ENCODE measurements around the gene ADGRG3. TPM values are rescaled to one million over a fixed set of nuclear protein-coding genes. Genes with fewer than 3 reads are reported as not detected.

ADGRG3 gene
- total RNA-seq, 1 donor from 2014 or later, result not detected

GRCh38 chr16:57656342-57656955 is 11.7 kb upstream of the ADGRG3 start:
- Histone ChIP-seq H3K9me3 (ENCODE audit: low read depth) (no peaks in the 10 kb centered on the region), H2AFZ (replicated peaks) (no peak overlapping the region), H3K9ac (no peak overlapping the region), H3K4me1 (peaks cover 9% of the 10 kb centered on the region), H3K27ac (no peak overlapping the region), H3K36me3 (no peaks in the 10 kb centered on the region), H3K4me2 (no peak overlapping the region), H3K27me3 (no peaks in the 10 kb centered on the region), H4K20me1 (ENCODE audit: low read depth) (no peaks in the 10 kb centered on the region), H3K79me2 (ENCODE audit: low read depth) (no peaks in the 10 kb centered on the region), H3K4me3 (no peak overlapping the region), H3F3A (ENCODE audit: low read depth) (no peaks in the 10 kb centered on the region)
- TF ChIP-seq, protein P1, sequence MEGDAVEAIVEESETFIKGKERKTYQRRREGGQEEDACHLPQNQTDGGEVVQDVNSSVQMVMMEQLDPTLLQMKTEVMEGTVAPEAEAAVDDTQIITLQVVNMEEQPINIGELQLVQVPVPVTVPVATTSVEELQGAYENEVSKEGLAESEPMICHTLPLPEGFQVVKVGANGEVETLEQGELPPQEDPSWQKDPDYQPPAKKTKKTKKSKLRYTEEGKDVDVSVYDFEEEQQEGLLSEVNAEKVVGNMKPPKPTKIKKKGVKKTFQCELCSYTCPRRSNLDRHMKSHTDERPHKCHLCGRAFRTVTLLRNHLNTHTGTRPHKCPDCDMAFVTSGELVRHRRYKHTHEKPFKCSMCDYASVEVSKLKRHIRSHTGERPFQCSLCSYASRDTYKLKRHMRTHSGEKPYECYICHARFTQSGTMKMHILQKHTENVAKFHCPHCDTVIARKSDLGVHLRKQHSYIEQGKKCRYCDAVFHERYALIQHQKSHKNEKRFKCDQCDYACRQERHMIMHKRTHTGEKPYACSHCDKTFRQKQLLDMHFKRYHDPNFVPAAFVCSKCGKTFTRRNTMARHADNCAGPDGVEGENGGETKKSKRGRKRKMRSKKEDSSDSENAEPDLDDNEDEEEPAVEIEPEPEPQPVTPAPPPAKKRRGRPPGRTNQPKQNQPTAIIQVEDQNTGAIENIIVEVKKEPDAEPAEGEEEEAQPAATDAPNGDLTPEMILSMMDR (IDR thresholded peaks at IDR 0.05), result no peak
- Mint-ChIP-seq H3K4me1 (peaks cover 12% of the 10 kb centered on the region), H3K36me3 (peaks cover 3% of the 10 kb centered on the region), H3K27me3 (ENCODE audit: insufficient read depth, low read depth) (peaks cover 5% of the 10 kb centered on the region), H3K9me3 (no peaks in the 10 kb centered on the region), H3K4me3 (no peak overlapping the region), H3K27ac (no peak overlapping the region)
- no peak for DNase-seq (ENCODE audit: low spot score)

DNA sequence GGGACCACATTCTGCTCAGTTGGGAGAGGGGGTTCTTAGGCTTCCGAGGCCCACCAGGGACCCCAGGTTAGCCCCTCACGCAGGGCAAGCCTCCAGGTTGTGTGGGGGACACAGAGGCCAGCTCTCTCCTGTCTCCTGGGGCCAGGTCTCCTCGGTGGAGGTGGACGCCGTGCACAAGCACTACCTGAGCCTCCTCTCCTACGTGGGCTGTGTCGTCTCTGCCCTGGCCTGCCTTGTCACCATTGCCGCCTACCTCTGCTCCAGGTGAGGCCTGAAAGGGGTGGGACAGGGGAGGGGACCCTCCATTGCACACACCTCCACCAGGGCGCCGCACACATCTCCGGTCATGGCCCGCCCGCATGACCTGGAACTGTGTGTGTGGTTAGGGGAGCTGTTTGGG is 10.9 kb upstream of the ADGRG3 start:
- H3K4me3 Mint-ChIP-seq, result no peak overlapping the region
- peaks cover 7% of the 10 kb centered on the region for H3K27me3 Mint-ChIP-seq (ENCODE audit: insufficient read depth, low read depth)
- H3K27ac Mint-ChIP-seq, result no peak overlapping the region
- no peak for DNase-seq (ENCODE audit: low spot score)
- TF ChIP-seq, protein P1 (IDR thresholded peaks at IDR 0.05), result no peak
- TF ChIP-seq EZH2phosphoT487 (IDR thresholded peaks at IDR 0.05), result no peak
- TF ChIP-seq EZH2 (IDR thresholded peaks at IDR 0.05), result no peak
- no peaks in the 10 kb centered on the region for H3K9me3 Mint-ChIP-seq
- no peaks in the 10 kb centered on the region for H3K9me3 ChIP-seq (ENCODE audit: low read depth)
- H3K36me3 Mint-ChIP-seq, result peaks cover 4% of the 10 kb centered on the region
- peaks cover 9% of the 10 kb centered on the region for H3K4me1 Mint-ChIP-seq
- no peaks in the 10 kb centered on the region for H3F3A ChIP-seq (ENCODE audit: low read depth)
- no peak overlapping the region for H2AFZ ChIP-seq (replicated peaks)
- H3K4me2 ChIP-seq, result no peak overlapping the region
- H3K4me1 ChIP-seq, result peaks cover 9% of the 10 kb centered on the region
- no peaks in the 10 kb centered on the region for H3K79me2 ChIP-seq (ENCODE audit: low read depth)
- no peaks in the 10 kb centered on the region for H3K36me3 ChIP-seq
- no peaks in the 10 kb centered on the region for H4K20me1 ChIP-seq (ENCODE audit: low read depth)
- H3K9ac ChIP-seq, result no peak overlapping the region
- no peak overlapping the region for H3K27ac ChIP-seq
- H3K4me3 ChIP-seq, result no peak overlapping the region
- no peaks in the 10 kb centered on the region for H3K27me3 ChIP-seq

DNA sequence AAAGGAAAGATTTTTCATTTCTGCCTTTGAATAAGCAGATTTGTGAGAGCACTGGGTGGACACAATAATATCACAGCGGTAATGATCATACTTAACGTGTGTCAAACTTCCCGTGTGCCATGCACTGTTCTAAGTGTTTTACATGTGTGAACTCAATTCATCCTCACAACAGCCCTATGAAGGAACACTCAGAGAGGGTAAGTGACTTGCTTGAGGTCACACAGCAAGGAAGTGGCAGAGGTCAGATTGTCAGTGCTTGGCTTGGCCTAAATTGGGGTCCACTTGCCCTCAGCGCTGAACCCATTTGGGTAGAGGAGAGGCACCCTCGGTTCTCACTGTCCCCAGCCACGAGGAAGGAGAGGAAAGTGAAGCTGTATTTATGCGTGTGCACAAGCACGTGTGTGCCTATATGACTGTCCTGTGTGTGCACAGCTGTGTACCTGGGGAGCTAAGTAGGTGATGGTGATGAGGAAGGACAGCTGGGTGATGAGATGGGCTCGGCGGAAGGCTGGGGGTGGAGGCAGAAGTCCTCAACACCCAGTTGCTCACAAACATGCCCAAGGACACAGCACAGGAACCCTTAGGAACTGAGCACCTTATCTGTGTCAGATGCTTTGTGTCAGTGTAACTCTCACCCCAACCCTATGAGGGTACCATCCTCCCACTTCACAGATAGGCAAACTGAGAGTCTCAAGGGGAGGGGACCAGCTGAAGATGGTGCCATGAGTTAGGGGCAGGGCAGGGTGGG is 9.8 kb upstream of the ADGRG3 start:
- no peaks in the 10 kb centered on the region for H3K9me3 Mint-ChIP-seq
- Histone ChIP-seq H3K36me3 (no peaks in the 10 kb centered on the region), H3F3A (ENCODE audit: low read depth) (no peaks in the 10 kb centered on the region), H3K79me2 (ENCODE audit: low read depth) (no peaks in the 10 kb centered on the region), H3K4me2 (no peak overlapping the region), H4K20me1 (ENCODE audit: low read depth) (no peaks in the 10 kb centered on the region), H3K9ac (no peak overlapping the region), H3K27ac (no peak overlapping the region), H2AFZ (replicated peaks) (no peak overlapping the region), H3K4me3 (no peak overlapping the region), H3K4me1 (peaks cover 3% of the 10 kb centered on the region), H3K9me3 (ENCODE audit: low read depth) (no peaks in the 10 kb centered on the region), H3K27me3 (no peaks in the 10 kb centered on the region)
- H3K36me3 Mint-ChIP-seq, result peaks cover 4% of the 10 kb centered on the region
- TF ChIP-seq EZH2phosphoT487 (IDR thresholded peaks at IDR 0.05) (no peak), EZH2 (IDR thresholded peaks at IDR 0.05) (no peak)
- TF ChIP-seq, protein P1 (IDR thresholded peaks at IDR 0.05), result no peak
- peaks cover 7% of the 10 kb centered on the region for H3K27me3 Mint-ChIP-seq (ENCODE audit: insufficient read depth, low read depth)
- no peak overlapping the region for H3K27ac Mint-ChIP-seq
- DNase-seq (ENCODE audit: low spot score), result no peak
- H3K4me1 Mint-ChIP-seq, result peaks cover 8% of the 10 kb centered on the region
- no peak overlapping the region for H3K4me3 Mint-ChIP-seq
